AG04449 (cell line): ENCODE measurements around the gene SHLD3.
"Not testable (repeated sequence)": the region's sequence is repeated elsewhere in the genome, so short reads cannot be mapped to it uniquely, and the experiment has no call there.

Experiments
- CTCF ChIA-PET: fragments of 350-600 bp; formaldehyde crosslinking; extraction: SDS; loops from one replicate; lab custom pipeline; 2021; ENCODE audit warnings: antibody characterized with exemption; lab: Yijun Ruan, JAX
- POLR2A ChIA-PET: fragments of 400-600, 350-600 bp; formaldehyde crosslinking; extraction: SDS; loops from one replicate; lab custom pipeline; 2020; ENCODE audit warnings: antibody characterized with exemption, inconsistent platforms; lab: Yijun Ruan, JAX
- DNase-seq: peaks from one replicate; pipeline ENCODE4 v3.0.0-alpha.2; 2010; ENCODE audit warnings: low read depth, low spot score
- H3K4me3 ChIP-seq: 2 replicates; pipeline ENCODE4 v1.5.1; 2011; ENCODE audit warnings: low read depth, mild to moderate bottlenecking, control low read depth, low read length
- TF ChIP-seq, protein P1 (sequence below): IDR thresholded peaks from one replicate; pipeline ENCODE4 v1.5.1; 2011; ENCODE audit warnings: mild to moderate bottlenecking, moderate library complexity, low read length, control low read depth, inconsistent platforms; ENCODE audit not compliant: insufficient read depth; ENCODE audit errors: missing control alignments

Gene SHLD3

DNA sequence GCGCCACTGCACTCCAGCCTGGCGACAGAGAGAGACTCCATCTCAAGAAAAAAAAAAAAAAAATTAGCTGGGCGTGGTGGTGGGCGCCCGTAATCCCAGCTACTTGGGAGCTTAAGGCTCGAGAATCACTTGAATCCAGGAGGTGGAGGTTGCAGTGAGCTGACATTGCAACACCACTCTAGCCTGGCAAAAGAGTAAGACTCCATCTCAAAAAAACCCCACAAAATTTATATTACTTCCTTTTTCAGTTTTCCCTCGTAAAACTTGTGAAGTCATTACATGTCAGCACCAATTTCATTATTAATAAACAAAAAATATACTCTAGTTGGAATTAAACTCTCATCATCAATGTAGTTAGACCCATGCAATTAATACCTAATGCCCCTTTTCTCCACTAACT, 43.9 kb downstream of the SHLD3 start:
- ChIA-PET CTCF (no interaction called here), POLR2A (no interaction called here)
- TF ChIP-seq, protein P1, sequence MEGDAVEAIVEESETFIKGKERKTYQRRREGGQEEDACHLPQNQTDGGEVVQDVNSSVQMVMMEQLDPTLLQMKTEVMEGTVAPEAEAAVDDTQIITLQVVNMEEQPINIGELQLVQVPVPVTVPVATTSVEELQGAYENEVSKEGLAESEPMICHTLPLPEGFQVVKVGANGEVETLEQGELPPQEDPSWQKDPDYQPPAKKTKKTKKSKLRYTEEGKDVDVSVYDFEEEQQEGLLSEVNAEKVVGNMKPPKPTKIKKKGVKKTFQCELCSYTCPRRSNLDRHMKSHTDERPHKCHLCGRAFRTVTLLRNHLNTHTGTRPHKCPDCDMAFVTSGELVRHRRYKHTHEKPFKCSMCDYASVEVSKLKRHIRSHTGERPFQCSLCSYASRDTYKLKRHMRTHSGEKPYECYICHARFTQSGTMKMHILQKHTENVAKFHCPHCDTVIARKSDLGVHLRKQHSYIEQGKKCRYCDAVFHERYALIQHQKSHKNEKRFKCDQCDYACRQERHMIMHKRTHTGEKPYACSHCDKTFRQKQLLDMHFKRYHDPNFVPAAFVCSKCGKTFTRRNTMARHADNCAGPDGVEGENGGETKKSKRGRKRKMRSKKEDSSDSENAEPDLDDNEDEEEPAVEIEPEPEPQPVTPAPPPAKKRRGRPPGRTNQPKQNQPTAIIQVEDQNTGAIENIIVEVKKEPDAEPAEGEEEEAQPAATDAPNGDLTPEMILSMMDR = no peak
- H3K4me3 ChIP-seq = no peak overlapping the region
- no peak for DNase-seq

DNA sequence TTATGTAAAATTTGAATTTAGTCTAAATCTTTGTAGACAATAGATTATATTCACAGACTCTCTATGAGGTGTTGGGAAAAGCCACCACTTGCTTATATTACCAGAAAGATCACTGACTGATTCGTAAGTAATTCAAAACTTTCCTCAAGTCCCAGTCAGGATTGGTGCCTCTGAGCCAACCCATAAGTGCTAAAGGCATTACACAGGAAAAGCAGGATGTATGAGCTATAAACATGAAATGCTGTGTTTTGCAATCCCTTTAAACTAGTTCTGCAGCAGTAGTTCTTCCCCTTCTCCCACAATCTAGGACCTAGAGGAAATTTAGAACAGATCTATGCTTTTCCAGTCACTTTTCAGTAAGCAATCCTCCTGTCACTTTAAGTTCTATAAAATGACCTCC, 48.0 kb downstream of the SHLD3 start:
- CTCF ChIA-PET = interaction anchor here (1.2 kb wide), 1 partner anchor 9 kb away, joined by 7 read pairs; no protein-coding TSS in a partner anchor
- TF ChIP-seq, protein P1 = no peak
- no peak overlapping the region for H3K4me3 ChIP-seq
- POLR2A ChIA-PET = no interaction called here
- DNase-seq = peak; percentile 51

DNA sequence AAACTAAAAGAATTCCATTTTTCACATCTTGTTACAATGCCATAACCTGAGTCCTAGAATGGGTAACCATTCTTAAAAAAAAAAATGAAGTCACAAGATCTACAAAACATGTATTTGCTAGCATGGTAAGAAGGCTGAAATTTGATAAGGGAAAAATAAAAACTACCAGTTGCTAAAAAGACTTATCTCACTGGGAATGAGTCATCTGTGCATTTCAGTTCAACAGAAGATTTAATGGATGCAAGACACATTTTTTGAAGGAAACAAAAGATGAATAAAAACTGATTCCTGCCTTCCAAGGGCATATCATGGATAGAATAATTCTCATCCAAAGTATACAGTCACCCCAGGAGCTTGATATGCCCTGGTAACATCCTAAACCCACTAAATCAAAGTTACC, 49.9 kb downstream of the SHLD3 start:
- CTCF ChIA-PET = interaction anchor here (2.2 kb wide), 1 partner anchor 11 kb away, joined by 6 read pairs; no protein-coding TSS in a partner anchor

DNA sequence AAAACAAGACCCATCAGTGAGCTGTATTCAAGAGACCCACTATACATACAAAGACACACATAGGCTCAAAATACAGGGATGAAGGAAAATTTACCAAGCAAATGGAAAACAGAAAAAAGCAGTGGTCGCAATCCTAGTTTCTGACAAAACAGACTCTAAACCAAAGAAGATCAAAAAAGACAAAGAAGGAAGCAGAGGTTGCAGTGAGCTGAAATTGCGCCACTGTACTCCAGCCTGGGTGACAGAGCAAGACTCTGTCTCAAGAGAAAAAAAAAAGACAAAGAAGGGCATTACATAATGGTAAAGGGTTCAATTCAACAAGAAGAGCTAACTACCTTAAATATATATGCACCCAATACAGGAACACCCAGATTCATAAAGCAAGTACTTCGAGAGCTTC, 51.2 kb downstream of the SHLD3 start:
- H3K4me3 ChIP-seq, DNase-seq, POLR2A ChIA-PET: not testable (repeated sequence)
- CTCF ChIA-PET = interaction anchor here (2.2 kb wide), 1 partner anchor 13 kb away, joined by 6 read pairs; no protein-coding TSS in a partner anchor

More for the DNA sequence above, 49.9 kb downstream of the SHLD3 start:
- TF ChIP-seq, protein P1 = no peak
- no peak overlapping the region for H3K4me3 ChIP-seq
- POLR2A ChIA-PET = no interaction called here
- no peak for DNase-seq
